ENCODE measurements around the gene CADM3.

DNA sequence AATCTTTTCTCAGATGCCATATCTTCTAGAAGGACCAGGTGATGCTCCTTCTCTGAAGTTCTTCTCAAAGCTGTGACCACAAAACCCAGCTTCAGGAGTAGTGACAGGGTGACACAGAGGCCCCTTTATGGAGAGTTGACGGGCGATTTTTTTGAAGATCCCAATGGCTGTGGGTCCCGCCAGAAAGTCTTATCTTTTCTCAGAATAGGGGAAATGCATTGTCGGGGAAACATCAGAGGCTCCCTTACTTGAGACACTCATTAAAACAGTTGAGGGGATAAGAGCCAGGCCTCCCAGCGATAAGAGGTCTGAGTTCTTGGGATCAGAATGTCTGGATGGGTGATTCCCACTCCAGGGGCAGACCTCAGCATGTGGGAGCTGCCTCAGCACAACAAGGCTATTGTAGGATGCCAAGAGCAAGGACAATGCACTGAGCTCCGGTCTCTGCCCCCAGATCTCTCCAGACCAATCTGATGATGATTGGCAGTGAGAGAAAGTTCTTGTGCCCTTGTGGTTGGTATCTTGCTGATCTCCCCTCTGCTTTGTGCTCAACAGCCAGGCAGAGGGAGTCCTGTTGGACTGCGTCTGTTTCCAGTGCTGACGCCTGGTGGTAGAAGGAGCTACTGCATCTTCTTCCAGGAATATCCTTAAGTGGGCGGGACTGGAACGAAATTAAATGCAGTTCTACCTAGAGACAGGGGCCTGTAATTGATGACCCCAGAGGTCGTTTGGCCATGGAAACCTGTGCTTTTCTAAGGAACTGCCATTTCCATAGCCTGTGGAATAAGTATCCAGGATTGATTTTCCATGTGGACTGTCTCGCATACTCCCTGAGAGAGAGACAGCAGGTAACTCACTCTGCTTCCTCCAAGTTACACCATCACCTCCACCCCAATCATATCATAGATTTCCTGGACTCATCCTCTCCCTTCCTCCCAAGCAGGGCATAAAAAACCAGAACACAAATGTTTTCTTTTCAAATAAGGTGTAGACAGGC, 26.4 kb downstream of the CADM3 start:
- TF ChIP-seq, protein P1, sequence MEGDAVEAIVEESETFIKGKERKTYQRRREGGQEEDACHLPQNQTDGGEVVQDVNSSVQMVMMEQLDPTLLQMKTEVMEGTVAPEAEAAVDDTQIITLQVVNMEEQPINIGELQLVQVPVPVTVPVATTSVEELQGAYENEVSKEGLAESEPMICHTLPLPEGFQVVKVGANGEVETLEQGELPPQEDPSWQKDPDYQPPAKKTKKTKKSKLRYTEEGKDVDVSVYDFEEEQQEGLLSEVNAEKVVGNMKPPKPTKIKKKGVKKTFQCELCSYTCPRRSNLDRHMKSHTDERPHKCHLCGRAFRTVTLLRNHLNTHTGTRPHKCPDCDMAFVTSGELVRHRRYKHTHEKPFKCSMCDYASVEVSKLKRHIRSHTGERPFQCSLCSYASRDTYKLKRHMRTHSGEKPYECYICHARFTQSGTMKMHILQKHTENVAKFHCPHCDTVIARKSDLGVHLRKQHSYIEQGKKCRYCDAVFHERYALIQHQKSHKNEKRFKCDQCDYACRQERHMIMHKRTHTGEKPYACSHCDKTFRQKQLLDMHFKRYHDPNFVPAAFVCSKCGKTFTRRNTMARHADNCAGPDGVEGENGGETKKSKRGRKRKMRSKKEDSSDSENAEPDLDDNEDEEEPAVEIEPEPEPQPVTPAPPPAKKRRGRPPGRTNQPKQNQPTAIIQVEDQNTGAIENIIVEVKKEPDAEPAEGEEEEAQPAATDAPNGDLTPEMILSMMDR (conservative IDR thresholded peaks at IDR 0.05) = peak; percentile 88
- TF ChIP-seq ZFX (IDR thresholded peaks at IDR 0.05) = no peak

All from C4-2B (cell line).